Parathyroid adenoma (tissue), 2 donors: ENCODE data around the gene RNASE9.

Source experiments
- H2AFZ ChIP-seq: fragments of 300-600 bp; sonication (generic); one replicate; pipeline ENCODE4 v1.7.0; 2017; ENCODE audit warnings: antibody characterized with exemption, mild to moderate bottlenecking
- H3K27ac ChIP-seq: fragments of 300-600 bp; sonication (generic); one replicate; pipeline ENCODE4 v1.7.0; 2017
- H3K27me3 ChIP-seq: fragments of 300-600 bp; sonication (generic); one replicate; pipeline ENCODE4 v1.7.0; 2017; ENCODE audit warnings: low read length; ENCODE audit not compliant: control insufficient read depth, insufficient read depth
- H3K36me3 ChIP-seq: fragments of 300-600 bp; sonication (generic); one replicate; pipeline ENCODE4 v1.7.0; 2017; ENCODE audit warnings: low read length; ENCODE audit not compliant: control insufficient read depth, insufficient read depth
- H3K4me1 ChIP-seq: fragments of 300-600 bp; sonication (generic); one replicate; pipeline ENCODE4 v1.7.0; 2017; ENCODE audit warnings: control low read depth
- H3K4me2 ChIP-seq: fragments of 300-600 bp; sonication (generic); one replicate; pipeline ENCODE4 v1.7.0; 2017; ENCODE audit warnings: low read length
- H3K4me3 ChIP-seq: fragments of 300-600 bp; sonication (generic); one replicate; pipeline ENCODE4 v1.7.0; 2017; ENCODE audit warnings: low read depth, low read length
- H3K79me2 ChIP-seq: fragments of 300-600 bp; sonication (generic); one replicate; pipeline ENCODE4 v1.7.0; 2017; ENCODE audit warnings: control low read depth
- H3K9ac ChIP-seq: fragments of 300-600 bp; sonication (generic); one replicate; pipeline ENCODE4 v1.7.0; 2017; ENCODE audit warnings: mild to moderate bottlenecking
- H3K9me3 ChIP-seq: fragments of 300-600 bp; sonication (generic); one replicate; pipeline ENCODE4 v1.7.0; 2017; ENCODE audit warnings: low read length; ENCODE audit not compliant: control insufficient read depth
- TF ChIP-seq, protein P1 (sequence below): fragments of 300-600 bp; sonication (generic); IDR thresholded peaks from one replicate; pipeline ENCODE4 v1.7.0; 2017; ENCODE audit warnings: antibody characterized with exemption, mild to moderate bottlenecking
- donor health status: primary hyperparathyroidism.

RNASE9 gene

DNA sequence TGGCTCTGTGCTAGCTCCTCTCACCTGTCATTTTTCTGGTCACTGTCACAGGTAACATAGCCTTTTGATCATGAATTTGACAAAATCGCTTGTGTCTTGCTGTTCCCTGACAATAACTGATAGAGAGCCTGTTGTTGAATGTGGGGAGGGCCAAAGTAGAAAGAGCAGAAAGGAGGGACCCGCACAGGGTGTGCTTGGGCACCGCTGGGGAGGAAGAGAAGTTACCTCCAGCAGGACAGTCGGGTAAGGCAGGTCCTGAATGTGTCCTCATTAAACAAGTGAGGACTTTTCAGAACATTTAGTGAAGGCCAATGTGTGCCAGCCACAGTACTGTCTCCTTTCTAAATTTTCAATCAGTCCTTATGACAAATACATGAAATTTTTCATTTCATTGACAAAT, 30.4 kb upstream of the RNASE9 start, which contains the start of gene RNASE12:
Gene RNASE12 (minus strand): TSS at position 142 of the 400 bp plus-strand sequence. CDS start 653 bp downstream, outside the sequence.
- Histone ChIP-seq H3K4me1 (no peaks in the 10 kb centered on the region), H3K27me3 (no peaks in the 10 kb centered on the region), H2AFZ (no peak within 1 kb of the TSS), H3K9ac (no peak within 1 kb of the TSS), H3K27ac (no peak within 1 kb of the TSS), H3K9me3 (no peaks in the 10 kb centered on the region), H3K4me3 (no peak within 1 kb of the TSS), H3K36me3 (no peaks in the 10 kb centered on the region), H3K4me2 (no peak within 1 kb of the TSS), H3K79me2 (no peaks in the 10 kb centered on the region)
- TF ChIP-seq, protein P1, sequence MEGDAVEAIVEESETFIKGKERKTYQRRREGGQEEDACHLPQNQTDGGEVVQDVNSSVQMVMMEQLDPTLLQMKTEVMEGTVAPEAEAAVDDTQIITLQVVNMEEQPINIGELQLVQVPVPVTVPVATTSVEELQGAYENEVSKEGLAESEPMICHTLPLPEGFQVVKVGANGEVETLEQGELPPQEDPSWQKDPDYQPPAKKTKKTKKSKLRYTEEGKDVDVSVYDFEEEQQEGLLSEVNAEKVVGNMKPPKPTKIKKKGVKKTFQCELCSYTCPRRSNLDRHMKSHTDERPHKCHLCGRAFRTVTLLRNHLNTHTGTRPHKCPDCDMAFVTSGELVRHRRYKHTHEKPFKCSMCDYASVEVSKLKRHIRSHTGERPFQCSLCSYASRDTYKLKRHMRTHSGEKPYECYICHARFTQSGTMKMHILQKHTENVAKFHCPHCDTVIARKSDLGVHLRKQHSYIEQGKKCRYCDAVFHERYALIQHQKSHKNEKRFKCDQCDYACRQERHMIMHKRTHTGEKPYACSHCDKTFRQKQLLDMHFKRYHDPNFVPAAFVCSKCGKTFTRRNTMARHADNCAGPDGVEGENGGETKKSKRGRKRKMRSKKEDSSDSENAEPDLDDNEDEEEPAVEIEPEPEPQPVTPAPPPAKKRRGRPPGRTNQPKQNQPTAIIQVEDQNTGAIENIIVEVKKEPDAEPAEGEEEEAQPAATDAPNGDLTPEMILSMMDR: no peak

DNA sequence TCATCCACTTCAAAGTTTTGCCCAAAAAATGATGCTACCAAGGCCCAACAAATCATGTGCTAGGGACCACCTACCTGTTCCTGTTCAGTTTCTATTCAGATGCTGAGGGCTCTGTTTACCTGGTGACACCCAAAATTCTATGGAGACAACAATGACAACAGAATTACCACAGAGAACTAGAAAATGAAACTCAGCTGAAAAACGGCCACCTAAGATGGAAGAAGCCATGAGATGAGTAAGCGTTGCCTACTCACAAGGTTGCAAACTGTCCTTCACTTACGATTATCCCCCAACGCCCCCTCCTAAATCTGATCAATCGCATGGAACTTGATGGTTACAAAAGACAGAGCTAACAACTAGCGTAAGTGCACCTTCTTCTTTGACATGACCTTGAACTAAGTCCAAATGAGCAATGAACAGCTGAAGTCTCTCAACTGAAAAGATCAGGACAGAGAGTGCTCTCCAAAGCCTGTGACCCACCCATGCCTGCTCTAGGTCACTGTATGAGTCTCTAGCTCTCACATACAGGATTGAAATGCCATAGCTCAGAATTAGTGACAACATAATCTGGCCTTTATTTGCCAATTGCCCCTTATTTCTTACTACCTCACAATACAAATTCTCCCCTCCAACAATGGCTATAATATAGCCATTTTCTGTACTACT, 26.8 kb upstream of the RNASE9 start, which contains the start of gene RNASE11:
Gene RNASE11 (minus strand): TSS at position 513 of the 666 bp plus-strand sequence.
- H3K27me3 ChIP-seq: no peaks in the 10 kb centered on the region
- H3K79me2 ChIP-seq: no peaks in the 10 kb centered on the region
- H3K9ac ChIP-seq: no peak within 1 kb of the TSS
- TF ChIP-seq, protein P1: no peak
- H3K27ac ChIP-seq: no peak within 1 kb of the TSS
- no peak within 1 kb of the TSS for H3K4me3 ChIP-seq
- H3K4me2 ChIP-seq: no peak within 1 kb of the TSS
- H2AFZ ChIP-seq: no peak within 1 kb of the TSS
- no peaks in the 10 kb centered on the region for H3K36me3 ChIP-seq
- H3K9me3 ChIP-seq: no peaks in the 10 kb centered on the region
- no peaks in the 10 kb centered on the region for H3K4me1 ChIP-seq

- Histone ChIP-seq H3K4me1 (no peaks in the 10 kb centered on the region), H3K9me3 (no peaks in the 10 kb centered on the region), H3K36me3 (no peaks in the 10 kb centered on the region), H3K27ac (no peak overlapping the region), H3K27me3 (no peaks in the 10 kb centered on the region), H2AFZ (no peak overlapping the region), H3K4me2 (no peak overlapping the region), H3K9ac (no peak overlapping the region), H3K4me3 (no peak overlapping the region), H3K79me2 (no peaks in the 10 kb centered on the region)
- TF ChIP-seq, protein P1: no peak
Measured at GRCh38 chr14:20583908-20584307, 23.1 kb upstream of the RNASE9 start.

DNA sequence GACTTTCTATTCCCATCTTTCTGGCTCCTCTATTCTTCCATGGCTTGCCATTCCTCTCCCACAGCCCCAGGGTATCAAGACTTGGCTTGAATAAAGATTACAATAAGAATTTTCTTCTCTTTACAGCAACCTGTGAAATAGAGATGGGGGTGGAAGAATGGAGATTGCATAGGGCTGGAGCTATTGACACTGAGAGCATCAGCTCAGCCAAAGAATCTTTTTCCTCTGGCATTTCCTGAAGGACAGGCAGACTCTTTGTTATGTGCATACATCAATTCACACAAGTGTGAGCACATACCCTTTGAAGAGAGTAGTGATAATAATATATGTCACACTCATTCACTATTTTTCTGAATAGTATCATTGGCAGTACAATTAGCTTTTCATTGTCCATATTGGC, 22.3 kb upstream of the RNASE9 start:
- Histone ChIP-seq H3K4me1 (no peaks in the 10 kb centered on the region), H3K9ac (no peak overlapping the region), H3K4me2 (no peak overlapping the region), H3K4me3 (no peak overlapping the region), H3K79me2 (no peaks in the 10 kb centered on the region), H3K36me3 (no peaks in the 10 kb centered on the region), H3K9me3 (no peaks in the 10 kb centered on the region), H3K27ac (no peak overlapping the region), H3K27me3 (no peaks in the 10 kb centered on the region), H2AFZ (no peak overlapping the region)
- TF ChIP-seq, protein P1: no peak

DNA sequence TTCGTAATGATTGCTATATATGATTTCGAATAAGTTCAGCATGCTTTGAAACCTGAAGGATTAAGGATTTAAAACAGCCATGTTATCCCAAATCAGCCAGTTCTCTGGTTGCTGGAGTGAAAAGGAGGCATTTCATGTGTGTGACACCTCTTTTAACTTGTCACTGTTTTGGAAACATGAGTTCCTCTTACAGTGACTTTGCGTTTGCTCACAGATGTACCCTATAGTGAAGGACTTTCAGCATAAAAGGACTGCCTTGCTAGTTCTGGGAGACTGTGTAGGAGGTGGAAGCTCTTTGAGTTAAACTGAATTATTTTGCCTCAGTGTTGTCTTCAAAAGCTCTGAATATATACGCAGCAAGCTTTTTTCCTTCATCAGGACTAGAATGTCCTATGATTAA, 19.4 kb upstream of the RNASE9 start:
- H3K4me3 ChIP-seq: no peak overlapping the region
- no peaks in the 10 kb centered on the region for H3K27me3 ChIP-seq
- H3K36me3 ChIP-seq: no peaks in the 10 kb centered on the region
- no peak overlapping the region for H3K27ac ChIP-seq
- peak overlapping the region; percentile 1 for H2AFZ ChIP-seq
- H3K9ac ChIP-seq: no peak overlapping the region
- TF ChIP-seq, protein P1: no peak
- no peaks in the 10 kb centered on the region for H3K79me2 ChIP-seq
- H3K9me3 ChIP-seq: no peaks in the 10 kb centered on the region
- H3K4me2 ChIP-seq: no peak overlapping the region
- H3K4me1 ChIP-seq: no peaks in the 10 kb centered on the region
